GM21737 (cell line): ENCODE results near the gene PRKACB.
"Not testable (repeated sequence)": the region's sequence is repeated elsewhere in the genome, so short reads cannot be mapped to it uniquely, and the experiment has no call there.

Experiments used
- ATAC-seq: cut with Tn5 transposase; IDR thresholded peaks from one replicate; pipeline ENCODE4 v1.9.1; 2021; ENCODE audit warnings: mild to moderate bottlenecking, moderate library complexity; ENCODE audit not compliant: unreplicated experiment

The PRKACB gene

GRCh38 chr1:84214115-84214956, 70.3 kb downstream of the PRKACB start:
- ATAC-seq: no peak

- no peak for ATAC-seq
Observed at GRCh38 chr1:84217239-84217638, 73.2 kb downstream of the PRKACB start.

- no peak for ATAC-seq
Observed at GRCh38 chr1:84223751-84224432, 79.8 kb downstream of the PRKACB start.

- ATAC-seq: no peak
Observed at GRCh38 chr1:84224905-84225304, 80.8 kb downstream of the PRKACB start.

GRCh38 chr1:84225646-84226045, 81.6 kb downstream of the PRKACB start:
- no peak for ATAC-seq

DNA sequence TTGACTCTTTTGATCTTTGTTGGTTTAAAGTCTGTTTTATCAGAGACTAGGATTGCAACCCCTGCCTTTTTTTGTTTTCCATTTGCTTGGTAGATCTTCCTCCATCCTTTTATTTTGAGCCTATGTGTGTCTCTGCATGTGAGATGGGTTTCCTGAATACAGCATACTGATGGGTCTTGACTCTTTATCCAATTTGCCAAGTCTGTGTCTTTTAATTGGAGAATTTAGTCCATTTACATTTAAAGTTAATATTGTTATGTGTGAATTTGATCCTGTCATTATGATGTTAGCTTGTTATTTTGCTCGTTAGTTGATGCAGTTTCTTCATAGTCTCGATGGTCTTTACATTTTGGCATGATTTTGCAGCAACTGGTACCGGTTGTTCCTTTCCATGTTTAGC, 88.6 kb downstream of the PRKACB start:
- not testable (repeated sequence) for ATAC-seq

- no peak for ATAC-seq
Observed at GRCh38 chr1:84236256-84236655, 92.2 kb downstream of the PRKACB start.

DNA sequence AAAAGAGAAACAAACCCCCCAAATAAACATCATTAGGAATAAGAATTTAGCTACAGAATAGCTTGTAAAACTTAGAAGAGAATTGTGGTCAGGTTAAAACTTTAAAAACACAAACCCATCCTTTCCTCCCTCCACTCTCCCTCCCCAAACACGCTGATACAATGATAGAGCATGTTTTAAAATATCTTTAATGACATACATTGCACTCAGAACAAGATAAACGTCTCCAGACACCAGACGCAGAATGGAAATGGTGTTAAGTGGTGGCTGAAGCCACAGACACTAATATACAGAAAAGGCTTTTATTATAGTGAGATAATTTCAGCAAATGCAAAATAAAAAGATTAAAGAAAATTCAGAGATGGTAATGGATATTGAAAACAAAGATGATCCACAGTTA, 98.6 kb downstream of the PRKACB start:
- ATAC-seq: no peak

DNA sequence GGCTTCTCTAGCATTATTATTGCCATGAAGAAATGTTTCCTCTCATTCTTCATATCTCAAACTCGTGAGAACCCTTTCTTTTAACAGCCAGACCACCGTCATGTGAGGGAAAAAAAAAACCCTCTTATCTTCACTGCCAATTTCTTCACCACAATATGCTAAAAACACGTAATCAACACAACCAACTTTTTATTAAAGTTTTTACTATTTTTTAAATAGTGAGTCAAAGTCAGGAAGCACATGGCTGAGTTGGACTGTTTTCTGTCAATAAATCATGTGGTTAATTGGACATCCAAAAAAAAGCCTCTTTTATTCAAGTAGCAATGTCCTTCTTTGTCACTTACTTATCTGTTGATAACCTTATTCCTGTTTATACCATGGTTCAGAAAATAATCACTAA, 101.5 kb downstream of the PRKACB start:
- ATAC-seq: no peak

GRCh38 chr1:84246213-84246612, 102.1 kb downstream of the PRKACB start:
- no peak for ATAC-seq

DNA sequence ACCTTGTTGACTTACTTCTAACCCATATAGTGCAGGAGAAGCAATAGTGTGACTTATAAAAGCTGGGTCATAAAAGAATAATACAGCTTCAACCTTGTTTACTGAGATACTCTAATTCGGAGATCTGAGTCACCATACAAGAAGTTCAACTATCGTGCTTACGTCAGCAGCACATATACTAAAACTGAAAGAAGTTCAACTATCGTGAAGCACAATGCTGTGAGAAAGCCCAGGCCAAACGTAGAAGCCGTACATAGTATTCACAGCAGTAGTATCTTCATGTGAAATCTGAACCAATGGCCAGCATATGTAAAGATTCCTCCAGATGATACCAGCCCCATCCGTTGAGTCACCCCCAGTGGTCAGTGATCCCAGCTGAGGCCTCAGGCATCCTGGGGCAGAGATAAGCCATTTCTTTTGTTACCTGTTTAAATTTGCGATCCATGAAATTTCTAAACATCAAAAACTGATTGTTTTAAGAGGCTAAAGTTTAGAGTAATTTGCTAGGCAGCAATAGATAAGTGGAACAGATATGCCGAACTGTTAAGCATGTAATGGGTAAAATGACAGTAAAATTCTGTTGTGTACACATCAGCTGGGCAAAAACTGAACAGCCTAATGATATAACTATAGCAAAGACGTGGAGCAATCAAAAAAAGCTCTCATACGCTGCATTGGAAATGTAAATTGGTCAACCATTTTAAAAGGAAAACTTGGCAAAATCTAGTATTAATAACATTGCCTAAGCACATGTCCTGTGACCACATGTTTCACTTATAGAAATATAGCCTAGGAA, 103.6 kb downstream of the PRKACB start:
- no peak for ATAC-seq

GRCh38 chr1:84250668-84251067, 106.6 kb downstream of the PRKACB start:
- ATAC-seq: no peak

- ATAC-seq: no peak
Observed at GRCh38 chr1:84253036-84253435, 109.0 kb downstream of the PRKACB start.

- no peak for ATAC-seq
Observed at GRCh38 chr1:84253891-84254290, 109.8 kb downstream of the PRKACB start.

DNA sequence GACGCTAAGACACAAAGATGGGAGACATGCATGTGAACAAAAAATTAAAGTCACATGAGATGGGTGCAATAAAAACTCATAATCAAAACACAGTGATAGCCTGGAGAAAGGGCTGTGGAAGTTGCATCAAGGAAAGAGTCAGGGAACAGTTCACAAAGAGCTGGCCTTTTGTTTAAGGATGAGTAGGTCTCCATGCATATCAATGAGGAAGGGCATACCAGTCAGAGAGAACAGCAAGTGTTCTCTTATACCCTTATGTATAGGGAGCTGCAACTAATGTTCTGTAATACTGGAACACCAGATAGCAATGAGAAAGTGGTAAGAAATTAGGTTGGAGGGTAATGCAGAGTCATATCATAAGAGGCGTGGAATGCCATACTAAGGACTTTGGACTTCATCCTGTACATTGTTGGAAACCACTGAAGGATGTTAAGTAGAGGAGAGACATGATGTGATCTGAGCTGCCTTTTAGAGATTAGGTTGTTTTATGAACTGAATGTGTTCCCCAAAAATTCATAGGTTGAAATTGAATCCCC, 110.7 kb downstream of the PRKACB start:
- no peak for ATAC-seq

DNA sequence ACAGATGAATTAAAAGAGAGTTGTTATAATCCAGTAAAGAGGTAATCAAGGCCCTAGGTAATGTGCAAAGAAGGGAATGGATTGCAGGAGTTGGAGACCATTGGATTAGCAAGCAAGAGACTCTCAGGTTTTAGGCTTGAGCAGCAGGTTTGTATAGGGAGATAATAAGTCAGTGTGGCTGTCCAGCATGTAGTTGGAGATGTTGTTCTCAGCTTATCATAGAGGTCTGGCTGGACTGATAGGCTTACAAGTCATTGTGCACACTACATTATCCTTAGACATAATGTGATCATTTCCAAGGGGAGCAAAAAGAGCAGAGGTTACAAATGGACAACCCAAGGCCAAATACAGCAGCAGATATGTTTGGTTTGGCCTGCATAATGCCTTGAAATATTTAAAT, 111.5 kb downstream of the PRKACB start:
- no peak for ATAC-seq

GRCh38 chr1:84257617-84258016, 113.5 kb downstream of the PRKACB start:
- ATAC-seq: no peak

- no peak for ATAC-seq
Observed at GRCh38 chr1:84259376-84259775, 115.3 kb downstream of the PRKACB start.

DNA sequence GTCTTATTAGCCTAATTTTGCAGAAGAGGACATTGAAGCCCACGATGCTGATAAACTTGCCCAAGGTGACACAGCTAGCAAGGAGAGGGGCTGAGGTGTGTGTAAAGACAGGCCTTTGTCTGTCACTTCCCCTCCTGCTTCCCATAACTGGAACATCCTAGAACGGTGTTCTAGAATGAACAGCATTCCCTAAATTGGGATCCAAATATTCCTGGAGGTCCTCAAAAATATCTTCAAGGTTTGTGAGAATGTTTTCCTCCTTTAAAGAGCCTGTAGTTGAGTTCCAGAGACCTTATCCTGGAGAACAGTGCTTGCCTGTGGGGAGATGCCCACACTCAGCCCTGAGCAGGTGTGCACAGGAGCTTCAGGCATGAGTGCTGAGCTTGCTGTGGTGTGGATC, 115.9 kb downstream of the PRKACB start:
- ATAC-seq: no peak

GRCh38 chr1:84260852-84261518, 116.9 kb downstream of the PRKACB start:
- no peak for ATAC-seq

DNA sequence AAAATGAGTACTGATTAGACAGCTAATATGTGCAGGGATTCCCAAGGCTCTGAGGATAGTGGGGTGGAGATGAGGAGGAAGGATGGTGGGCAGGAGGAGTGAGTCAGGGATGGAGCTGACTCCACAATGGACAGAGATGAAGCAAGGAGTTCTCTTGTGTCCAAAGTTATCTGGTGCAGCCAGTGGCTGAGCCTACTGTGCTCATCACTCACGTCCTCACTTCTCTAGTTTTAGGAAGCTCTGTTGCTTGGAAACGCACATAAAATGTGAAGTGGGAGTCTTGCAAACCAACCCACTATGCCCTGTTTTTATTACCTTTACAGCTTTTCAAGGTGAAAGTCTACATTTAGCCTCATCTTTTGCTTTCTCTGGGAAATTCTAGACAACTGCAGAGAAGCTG, 120.9 kb downstream of the PRKACB start:
- no peak for ATAC-seq
